Choroid plexus epithelial cell (primary cell): ENCODE results near the gene KREMEN1.

ENCODE experiments used
- DNase-seq: peaks from one replicate; pipeline ENCODE4 v3.0.0-alpha.2; 2010; ENCODE audit warnings: low read depth
- H3K4me3 ChIP-seq: 2 replicates; pipeline ENCODE4 v1.5.1; 2011; ENCODE audit warnings: low read depth, mild to moderate bottlenecking, control low read depth, low read length, moderate library complexity
- CTCF ChIP-seq: conservative IDR thresholded peaks from 2 replicates; pipeline ENCODE4 v1.5.1; 2011; ENCODE audit warnings: low read depth, mild to moderate bottlenecking, control low read depth, inconsistent platforms, low read length, moderate library complexity

KREMEN1 gene

GRCh38 chr22:29071261-29072045, 1.4 kb upstream of the KREMEN1 start:
- DNase-seq: peak; percentile 23
- H3K4me3 ChIP-seq: peak overlapping the region; percentile 38
- no peak for TF ChIP-seq CTCF

- H3K4me3 ChIP-seq: peak overlapping the region; percentile 61
- peak; percentile 67 for DNase-seq
- TF ChIP-seq CTCF: no peak
Observed at GRCh38 chr22:29072193-29072978, 449 bp upstream of the KREMEN1 start.

GRCh38 chr22:29073618-29074275, 912 bp downstream of the KREMEN1 start:
- DNase-seq: peak; percentile 30
- peak overlapping the region; percentile 61 for H3K4me3 ChIP-seq
- no peak for TF ChIP-seq CTCF

- TF ChIP-seq CTCF: no peak
- H3K4me3 ChIP-seq: peak overlapping the region; percentile 61
- DNase-seq: no peak
Observed at GRCh38 chr22:29074276-29074772, 1.5 kb downstream of the KREMEN1 start.

GRCh38 chr22:29078036-29078868, 5.4 kb downstream of the KREMEN1 start:
- TF ChIP-seq CTCF: peak; percentile 17
- H3K4me3 ChIP-seq: no peak overlapping the region
- no peak for DNase-seq

GRCh38 chr22:29078869-29079207, 6.0 kb downstream of the KREMEN1 start:
- no peak for DNase-seq
- no peak overlapping the region for H3K4me3 ChIP-seq
- TF ChIP-seq CTCF: no peak
